ENCODE measurements around the gene CDK6. TPM values are rescaled to one million over a fixed set of nuclear protein-coding genes. Genes with fewer than 3 reads are reported as not detected.
"Not testable (repeated sequence)": the region's sequence is repeated elsewhere in the genome, so short reads cannot be mapped to it uniquely, and the experiment has no call there.

The CDK6 gene
- total and polyA plus RNA-seq, 2 experiments from 2014 or later = 7.4 to 23.7 TPM

- H3K9me2 ChIP-seq (ENCODE audit: insufficient read depth); H3K79me2 ChIP-seq (replicated peaks; ENCODE audit: insufficient read depth); H3K4me1 Mint-ChIP-seq; H3F3A ChIP-seq (replicated peaks; ENCODE audit: low read depth); H3K27ac Mint-ChIP-seq; ATAC-seq; H2AFZ ChIP-seq; H3K36me3 ChIP-seq (ENCODE audit: insufficient read depth); H3K4me2 ChIP-seq; H3K9me3 Mint-ChIP-seq; H4K20me1 ChIP-seq (replicated peaks; ENCODE audit: insufficient read depth); DNase-seq (ENCODE audit: low spot score); H3K27ac ChIP-seq (ENCODE audit: low read depth); H3K4me3 ChIP-seq; H3K36me3 Mint-ChIP-seq (ENCODE audit: low read depth); H3K27me3 Mint-ChIP-seq (ENCODE audit: insufficient read depth, low read depth, poor library complexity); H3K4me1 ChIP-seq (ENCODE audit: insufficient read depth); H3K27me3 ChIP-seq (ENCODE audit: insufficient read depth); H3K4me3 Mint-ChIP-seq: not testable (repeated sequence)
Observed at GRCh38 chr7:92886039-92886438, 49.7 kb upstream of the CDK6 start.

- H3K9me2 ChIP-seq (ENCODE audit: insufficient read depth) = peaks cover 3% of the 10 kb centered on the region; the same call in 1 of the 2 replicates
- Mint-ChIP-seq H3K27me3 (ENCODE audit: insufficient read depth, low read depth, poor library complexity) (peaks cover 3% of the 10 kb centered on the region), H3K4me3 (no peak overlapping the region), H3K27ac (no peak overlapping the region), H3K4me1 (no peaks in the 10 kb centered on the region; the same call in 2 of the 3 replicates), H3K9me3 (no peaks in the 10 kb centered on the region), H3K36me3 (ENCODE audit: low read depth) (no peaks in the 10 kb centered on the region)
- DNase-seq (ENCODE audit: low spot score) (no peak), ATAC-seq (no peak)
- H3K4me1 ChIP-seq (ENCODE audit: insufficient read depth) = no peaks in the 10 kb centered on the region
- no peak overlapping the region for H3K4me3 ChIP-seq
- no peaks in the 10 kb centered on the region for H3K27me3 ChIP-seq (ENCODE audit: insufficient read depth)
- H3K79me2 ChIP-seq (replicated peaks; ENCODE audit: insufficient read depth) = no peaks in the 10 kb centered on the region
- H4K20me1 ChIP-seq (replicated peaks; ENCODE audit: insufficient read depth) = no peaks in the 10 kb centered on the region
- no peak overlapping the region for H2AFZ ChIP-seq
- H3K36me3 ChIP-seq (ENCODE audit: insufficient read depth) = no peaks in the 10 kb centered on the region
- no peak overlapping the region for H3K4me2 ChIP-seq
- H3F3A ChIP-seq (replicated peaks; ENCODE audit: low read depth) = no peaks in the 10 kb centered on the region
- H3K27ac ChIP-seq (ENCODE audit: low read depth) = no peak overlapping the region
- TF ChIP-seq ETS1 (IDR thresholded peaks at IDR 0.05) (no peak), CREB1 (CRISPR knock-in tag; IDR thresholded peaks at IDR 0.05; ENCODE audit: low read depth) (no peak), EZH2phosphoT487 (IDR thresholded peaks at IDR 0.05; ENCODE audit: unreplicated experiment) (no peak), STAT1 (IDR thresholded peaks at IDR 0.05; ENCODE audit: unreplicated experiment) (no peak), ZNF462 (CRISPR knock-in tag; IDR thresholded peaks at IDR 0.05) (no peak), NANOG (IDR thresholded peaks at IDR 0.05; ENCODE audit: borderline replicate concordance) (no peak), REST (IDR thresholded peaks at IDR 0.05; ENCODE audit: unreplicated experiment) (no peak), POLR2AphosphoS5 (IDR thresholded peaks at IDR 0.05; ENCODE audit: low read depth) (no peak), CTCF (conservative IDR thresholded peaks at IDR 0.05; ENCODE audit: low read depth in 2 of 2) (no peak), EZH2 (IDR thresholded peaks at IDR 0.05; ENCODE audit: low read depth, unreplicated experiment) (no peak)
Observed at GRCh38 chr7:92884218-92884617, 47.8 kb upstream of the CDK6 start.
